Thoracic aorta (tissue), 2 donors: Measurements from ENCODE around the gene TUG1. TPM values are rescaled to one million over a fixed set of nuclear protein-coding genes. Genes with fewer than 3 reads are reported as not detected.

Source experiments
- ATAC-seq: fragments of 150-250 bp; one replicate; pipeline ENCODE4 v1.8.0; 2017; ENCODE audit warnings: low read depth; ENCODE audit not compliant: insufficient number of reproducible peaks, low FRiP score
- DNase-seq: peaks from one replicate; pipeline ENCODE4 v3.0.0-alpha.2; 2020; ENCODE audit warnings: low spot score
- H3K27ac ChIP-seq, 2 donors: fragments of 200-600 bp; sonication (generic); 1 replicate in 1 of 2; 2 replicates in 1 of 2; pipeline ENCODE4 v1.5.1; 2016; ENCODE audit warnings: mild to moderate bottlenecking in 2 of 2, moderate library complexity in 2 of 2
- H3K27me3 ChIP-seq: fragments of 200-600 bp; sonication (generic); replicated peaks from 2 replicates; pipeline ENCODE4 v1.6.0; 2016; ENCODE audit warnings: mild to moderate bottlenecking; ENCODE audit not compliant: insufficient read depth
- H3K36me3 ChIP-seq: fragments of 200-600 bp; sonication (generic); one replicate; pipeline ENCODE4 v1.5.1; 2016
- H3K4me1 ChIP-seq, 2 donors: fragments of 200-600 bp; sonication (generic); 1 replicate in 1 of 2; 2 replicates in 1 of 2; pipeline versions ENCODE4 v1.5.1 to v1.6.0; 2016; ENCODE audit warnings: low read depth in 2 of 2, mild to moderate bottlenecking in 1 of 2; ENCODE audit not compliant: control insufficient read depth in 1 of 2
- H3K4me3 ChIP-seq: fragments of 200-600 bp; sonication (generic); 2 replicates; pipeline ENCODE4 v1.5.1; 2016; ENCODE audit warnings: mild to moderate bottlenecking
- H3K9me3 ChIP-seq: fragments of 200-600 bp; sonication (generic); 2 replicates; pipeline ENCODE4 v1.5.1; 2016
- total RNA-seq, 2 donors: library from RNA; depleted of rRNA; stranded (reverse); fragments of >200 nt; gene quantifications; one replicate each; pipeline versions ENCODE4 v1.1.0 to v1.2.3, GENCODE V29; 2016
- TF ChIP-seq, protein P1 (sequence below): fragments of 200-600 bp; sonication (generic); IDR thresholded peaks from one replicate; pipeline ENCODE4 v1.5.1; 2019; ENCODE audit warnings: antibody characterized with exemption

The TUG1 gene
- total RNA-seq, 2 donors from 2014 or later = 69.0 to 109 TPM

DNA sequence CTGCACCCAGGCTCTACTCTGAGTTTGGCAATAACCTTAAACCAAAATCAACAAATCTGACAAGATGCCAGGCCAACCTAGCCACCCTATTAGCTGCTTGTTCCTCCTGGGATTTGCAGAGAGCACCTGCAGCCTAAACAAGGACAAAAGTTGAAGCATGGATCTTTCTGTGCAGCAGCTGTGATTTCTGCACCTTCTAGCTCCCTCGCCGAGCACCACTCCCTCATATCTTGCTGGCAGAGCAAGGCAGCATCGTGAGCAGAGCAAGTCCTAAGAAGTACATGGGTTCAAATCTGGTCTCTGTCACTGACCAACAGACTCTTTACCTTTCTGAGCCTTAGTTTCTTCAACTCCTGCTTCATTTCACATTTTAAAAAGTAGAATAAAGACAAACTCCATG is 38.8 kb upstream of the TUG1 start:
- DNase-seq (no peak), ATAC-seq (no peak)
- Histone ChIP-seq H3K4me3 (no peak overlapping the region), H3K27ac (no peak overlapping the region), H3K27me3 (no peaks in the 10 kb centered on the region), H3K36me3 (peaks cover 76% of the 10 kb centered on the region), H3K9me3 (no peaks in the 10 kb centered on the region), H3K4me1 (no peaks in the 10 kb centered on the region)
- TF ChIP-seq, protein P1, sequence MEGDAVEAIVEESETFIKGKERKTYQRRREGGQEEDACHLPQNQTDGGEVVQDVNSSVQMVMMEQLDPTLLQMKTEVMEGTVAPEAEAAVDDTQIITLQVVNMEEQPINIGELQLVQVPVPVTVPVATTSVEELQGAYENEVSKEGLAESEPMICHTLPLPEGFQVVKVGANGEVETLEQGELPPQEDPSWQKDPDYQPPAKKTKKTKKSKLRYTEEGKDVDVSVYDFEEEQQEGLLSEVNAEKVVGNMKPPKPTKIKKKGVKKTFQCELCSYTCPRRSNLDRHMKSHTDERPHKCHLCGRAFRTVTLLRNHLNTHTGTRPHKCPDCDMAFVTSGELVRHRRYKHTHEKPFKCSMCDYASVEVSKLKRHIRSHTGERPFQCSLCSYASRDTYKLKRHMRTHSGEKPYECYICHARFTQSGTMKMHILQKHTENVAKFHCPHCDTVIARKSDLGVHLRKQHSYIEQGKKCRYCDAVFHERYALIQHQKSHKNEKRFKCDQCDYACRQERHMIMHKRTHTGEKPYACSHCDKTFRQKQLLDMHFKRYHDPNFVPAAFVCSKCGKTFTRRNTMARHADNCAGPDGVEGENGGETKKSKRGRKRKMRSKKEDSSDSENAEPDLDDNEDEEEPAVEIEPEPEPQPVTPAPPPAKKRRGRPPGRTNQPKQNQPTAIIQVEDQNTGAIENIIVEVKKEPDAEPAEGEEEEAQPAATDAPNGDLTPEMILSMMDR = no peak

DNA sequence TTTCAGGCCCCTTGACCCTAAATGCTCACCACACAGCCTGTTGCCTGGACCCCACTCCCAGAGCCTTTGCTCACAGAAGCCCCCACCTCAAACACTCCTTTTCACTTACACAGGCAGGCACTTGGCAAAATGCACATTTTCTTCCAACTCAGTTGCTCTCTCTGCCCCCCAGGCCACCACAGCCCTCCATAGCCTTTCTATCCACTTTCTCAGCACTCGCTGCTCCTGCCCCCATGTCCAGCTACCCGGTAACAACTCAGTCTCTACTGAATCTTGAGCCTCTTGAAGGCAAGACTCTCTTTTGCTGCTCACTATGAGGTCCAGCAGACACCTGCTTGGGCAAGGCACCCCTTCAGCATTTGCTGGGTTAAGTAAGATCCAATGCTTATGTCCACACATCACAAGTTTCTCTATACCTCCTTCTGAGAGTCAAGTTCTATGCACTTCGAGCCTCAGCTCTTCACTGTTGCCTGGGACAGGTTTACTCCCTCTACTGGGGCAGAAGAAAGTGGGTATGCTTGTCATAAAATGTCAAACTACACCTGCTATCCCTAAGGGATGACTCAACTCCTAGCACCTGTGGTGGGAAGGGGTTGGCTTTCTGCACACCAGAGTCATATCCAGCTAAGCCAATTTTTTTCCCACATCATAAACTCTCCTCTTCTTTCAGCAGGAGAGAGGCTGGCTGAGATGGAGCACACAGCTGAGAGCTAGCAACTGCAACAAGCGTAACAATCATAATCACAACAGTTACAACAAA is 37.3 kb upstream of the TUG1 start:
- Histone ChIP-seq H3K36me3 (peaks cover 77% of the 10 kb centered on the region), H3K9me3 (no peaks in the 10 kb centered on the region), H3K27ac (no peak overlapping the region), H3K4me3 (no peak overlapping the region), H3K4me1 (no peaks in the 10 kb centered on the region), H3K27me3 (no peaks in the 10 kb centered on the region)
- ATAC-seq (no peak), DNase-seq (no peak)
- TF ChIP-seq, protein P1 = no peak

DNA sequence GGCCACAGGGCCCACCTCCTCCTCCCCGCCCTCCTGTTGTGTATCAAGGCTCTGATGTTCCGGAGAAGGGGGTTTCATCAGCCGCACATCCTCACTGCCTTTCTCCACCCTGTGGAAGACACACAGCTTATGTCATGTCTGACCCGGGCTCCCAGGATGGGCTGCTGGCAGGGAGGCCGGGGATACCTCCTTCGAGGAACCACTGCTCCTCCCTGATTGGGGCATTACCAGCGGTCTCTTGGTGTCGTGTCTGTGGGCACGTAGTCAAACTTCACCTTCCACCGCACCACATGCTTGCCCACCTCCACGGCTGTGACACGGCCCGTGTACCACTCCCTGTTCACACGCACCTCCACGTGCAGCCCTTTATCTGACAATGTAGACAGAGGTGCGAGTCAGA is 36.4 kb upstream of the TUG1 start:
- no peaks in the 10 kb centered on the region for H3K27me3 ChIP-seq
- H3K4me3 ChIP-seq = no peak overlapping the region
- TF ChIP-seq, protein P1 = no peak
- DNase-seq (no peak), ATAC-seq (no peak)
- no peaks in the 10 kb centered on the region for H3K4me1 ChIP-seq
- H3K36me3 ChIP-seq = peaks cover 78% of the 10 kb centered on the region
- H3K9me3 ChIP-seq = no peaks in the 10 kb centered on the region
- H3K27ac ChIP-seq = no peak overlapping the region

DNA sequence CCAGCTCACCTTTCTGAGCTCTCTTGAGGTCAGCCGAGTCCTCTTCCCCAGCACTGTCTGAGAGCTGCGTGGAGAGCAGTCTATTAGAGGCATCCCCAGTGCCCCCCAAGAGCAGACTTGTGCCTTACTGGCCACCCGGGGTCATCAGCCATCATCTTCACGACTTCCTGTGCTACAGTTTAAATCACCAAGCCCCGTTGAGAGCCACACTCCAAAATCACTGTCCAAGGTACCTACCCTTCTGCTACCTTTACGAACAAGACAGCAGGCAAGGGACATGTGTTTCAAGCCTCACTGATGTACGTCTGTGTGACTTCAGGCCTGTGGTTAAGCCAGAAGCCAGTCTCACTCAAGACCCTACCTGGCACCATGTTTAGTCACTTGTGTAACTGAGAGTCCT is 35.6 kb upstream of the TUG1 start:
- ATAC-seq = no peak
- H3K9me3 ChIP-seq = no peaks in the 10 kb centered on the region
- peaks cover 75% of the 10 kb centered on the region for H3K36me3 ChIP-seq
- no peak overlapping the region for H3K4me3 ChIP-seq
- TF ChIP-seq, protein P1 = no peak
- no peak overlapping the region for H3K27ac ChIP-seq
- DNase-seq = no peak
- H3K4me1 ChIP-seq = no peaks in the 10 kb centered on the region
- H3K27me3 ChIP-seq = no peaks in the 10 kb centered on the region

DNA sequence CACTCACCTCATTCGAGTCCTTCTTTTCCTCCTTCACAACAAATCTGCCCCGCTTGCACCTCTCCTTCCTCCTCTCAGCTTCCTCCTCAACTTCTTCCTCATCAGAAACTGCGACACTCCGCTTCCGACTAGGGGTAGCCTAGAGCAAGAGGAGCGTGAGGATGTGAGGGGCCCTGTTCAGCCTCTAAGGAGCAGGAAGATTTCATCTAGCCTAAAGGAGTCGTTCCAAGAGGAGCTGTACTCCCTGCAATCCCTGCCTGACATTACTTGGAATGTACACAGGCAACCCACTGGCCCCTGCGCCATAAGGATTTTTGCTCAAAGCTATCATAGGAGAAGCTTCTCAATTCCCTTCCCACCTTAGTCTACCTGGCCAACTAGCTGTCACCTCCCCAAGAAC is 35.0 kb upstream of the TUG1 start:
- H3K36me3 ChIP-seq = peaks cover 75% of the 10 kb centered on the region
- H3K27ac ChIP-seq = no peak overlapping the region
- no peaks in the 10 kb centered on the region for H3K9me3 ChIP-seq
- TF ChIP-seq, protein P1 = no peak
- H3K27me3 ChIP-seq = no peaks in the 10 kb centered on the region
- DNase-seq (no peak), ATAC-seq (no peak)
- H3K4me3 ChIP-seq = no peak overlapping the region
- H3K4me1 ChIP-seq = no peaks in the 10 kb centered on the region
